Measurements from ENCODE around the gene ANGPTL2.

Gene ANGPTL2

DNA sequence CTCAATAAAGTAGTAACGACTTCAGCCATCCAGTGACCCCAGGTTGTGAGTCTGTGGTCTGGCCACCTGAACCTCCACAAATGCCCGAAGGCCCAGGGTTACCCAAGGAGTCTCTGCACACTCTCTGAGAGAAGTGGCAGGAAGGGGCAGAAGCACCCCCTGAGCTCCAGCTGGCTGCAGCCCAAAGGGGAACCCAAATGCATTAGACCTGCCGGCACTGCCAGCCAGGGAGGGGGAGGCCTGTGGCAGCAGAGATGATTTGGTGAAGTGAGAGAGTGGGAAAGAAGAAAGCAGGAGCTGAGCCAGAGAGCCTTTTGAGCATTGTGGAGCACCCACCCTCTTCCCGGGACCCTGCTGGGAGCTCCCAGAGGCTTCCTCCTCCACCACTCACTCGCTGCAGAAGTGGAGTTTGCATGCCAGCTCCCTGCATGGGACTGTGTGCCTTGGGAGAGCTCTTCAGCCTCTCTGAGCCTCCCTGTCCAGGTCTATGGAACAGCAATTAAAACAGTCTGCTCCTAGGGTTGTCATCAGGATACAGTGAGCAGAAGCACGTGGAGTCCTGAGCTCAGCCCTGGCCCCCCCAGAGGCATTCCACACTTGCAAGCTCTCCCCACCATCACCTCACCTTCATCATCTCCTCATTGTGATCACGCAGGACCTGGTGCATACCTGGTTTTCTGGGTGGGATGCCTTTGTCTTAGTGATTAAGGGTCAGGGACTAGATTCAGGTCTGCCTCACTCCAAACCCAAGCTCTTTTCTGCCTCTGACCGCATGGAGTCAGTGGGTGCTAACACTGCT, 13.8 kb upstream of the ANGPTL2 start:
- DNase-seq = no peak

- DNase-seq = no peak
Observed at GRCh38 chr9:127135056-127135745, 12.8 kb upstream of the ANGPTL2 start.

- DNase-seq = no peak
Observed at GRCh38 chr9:127133739-127134167, 11.3 kb upstream of the ANGPTL2 start.

DNA sequence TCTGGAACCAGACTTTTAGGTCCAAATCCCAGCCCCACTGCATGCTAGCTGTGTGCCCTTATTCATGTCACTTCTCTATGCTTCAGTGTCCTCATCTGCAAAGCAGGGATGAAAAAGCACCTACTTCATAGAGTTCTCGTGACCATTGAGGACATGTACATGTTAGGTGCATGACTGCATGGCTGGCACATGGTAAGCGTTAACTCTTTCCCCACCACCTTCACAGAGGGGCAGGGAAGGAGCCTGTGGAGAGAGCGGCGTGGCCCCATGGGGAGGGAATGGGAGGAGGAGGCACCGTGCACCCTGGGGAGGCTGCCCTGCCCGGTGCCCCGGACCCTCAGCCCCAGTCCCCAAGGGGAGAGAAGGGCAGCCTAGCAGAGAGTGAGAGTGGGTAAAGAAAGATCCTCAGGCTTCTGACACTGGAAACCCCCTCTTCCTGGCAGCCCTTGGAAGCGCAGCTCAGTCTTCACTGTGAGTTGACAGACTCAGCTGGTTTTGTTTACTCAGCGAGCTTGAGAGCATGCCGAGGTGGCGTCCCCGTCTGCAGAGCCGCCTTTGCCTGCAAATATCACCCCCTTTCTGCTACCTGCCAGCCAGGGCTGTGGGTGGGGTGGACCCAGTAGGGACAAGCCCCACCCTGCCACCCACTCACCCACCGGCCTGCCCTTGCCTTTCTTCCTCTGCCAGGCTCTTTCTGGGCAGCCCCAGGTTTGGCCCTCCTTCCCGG, 10.6 kb upstream of the ANGPTL2 start:
- DNase-seq = no peak

GRCh38 chr9:127132375-127132774, 9.9 kb upstream of the ANGPTL2 start:
- DNase-seq = no peak

GRCh38 chr9:127131871-127132270, 9.4 kb upstream of the ANGPTL2 start:
- DNase-seq = no peak

DNA sequence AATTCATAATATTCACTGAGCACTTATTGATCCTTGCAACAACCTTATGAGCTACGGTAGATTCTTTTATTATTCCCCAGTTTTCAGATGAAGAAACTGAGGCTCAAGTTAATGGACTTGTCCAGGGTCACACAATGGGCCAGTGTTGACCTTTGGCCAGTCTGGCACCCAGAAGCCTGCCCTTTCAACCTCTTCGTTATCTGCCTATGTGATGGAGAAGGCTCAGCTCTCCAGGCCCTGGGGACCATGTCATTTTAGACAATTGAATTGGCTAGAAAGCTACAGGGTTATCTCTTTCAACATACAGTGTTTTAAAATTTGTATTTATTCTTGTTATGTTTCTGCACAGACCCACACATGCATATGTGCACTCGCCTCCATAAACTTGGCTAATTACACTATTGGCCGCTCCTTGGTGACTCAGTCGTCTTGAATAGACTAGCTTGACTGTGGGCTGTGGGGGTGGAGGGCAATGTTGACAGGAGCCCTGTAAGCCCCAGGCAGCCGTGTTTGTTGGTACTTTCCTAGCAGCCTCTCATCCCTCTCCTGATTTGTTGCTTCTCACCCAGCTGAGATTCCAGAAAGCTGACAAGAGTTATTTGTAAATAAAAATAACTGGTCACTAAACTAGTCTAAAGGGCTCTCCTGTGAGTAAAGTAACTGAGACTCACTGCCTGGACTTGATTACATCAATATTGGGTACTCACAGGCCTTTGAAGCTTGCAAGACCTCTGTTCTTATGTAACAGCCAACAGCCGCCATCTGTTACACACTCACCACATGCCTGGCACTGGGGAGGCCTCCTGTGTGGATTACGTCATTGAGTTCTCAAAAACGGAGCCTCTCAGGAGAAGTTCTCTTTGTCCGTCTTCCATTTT, 8.5 kb upstream of the ANGPTL2 start:
- peak; percentile 55 for DNase-seq

DNA sequence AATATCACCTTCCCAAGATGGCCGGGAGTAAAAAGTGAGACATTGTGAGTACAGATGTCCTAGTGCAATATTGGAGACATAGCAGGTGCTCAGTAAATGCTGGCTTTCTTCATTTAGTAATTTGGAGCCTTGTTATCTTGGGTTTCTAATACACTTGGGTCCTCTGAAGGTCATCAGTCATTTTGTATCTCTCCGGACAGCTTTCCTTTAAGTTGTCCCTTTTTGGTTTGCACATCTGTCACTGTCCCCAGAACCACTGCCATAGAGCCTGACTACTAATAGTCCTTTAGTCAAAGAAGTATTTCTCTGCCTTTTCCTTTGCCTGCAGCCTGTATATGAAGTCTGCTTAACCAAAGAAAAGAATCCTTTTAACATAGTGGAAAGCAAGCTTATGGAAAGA, 7.8 kb upstream of the ANGPTL2 start:
- DNase-seq = no peak

DNA sequence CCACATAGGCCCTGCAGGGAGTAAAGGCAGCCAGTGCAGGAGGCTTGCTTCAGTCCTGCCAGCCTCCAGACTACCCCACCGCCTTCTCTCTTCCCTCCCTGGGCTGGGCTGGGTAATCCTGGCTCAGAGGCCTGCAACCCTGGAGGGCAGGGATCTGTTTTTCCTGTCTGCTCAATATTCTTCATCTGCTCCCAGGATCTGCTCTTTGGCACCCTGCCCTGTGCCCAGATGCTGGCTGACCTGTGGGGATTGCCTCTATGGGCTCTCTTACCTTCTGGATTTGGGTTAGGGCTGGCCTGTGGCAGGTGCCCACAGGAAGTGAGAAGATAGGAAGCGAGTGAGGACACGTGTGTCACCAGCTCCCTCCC, 7.3 kb upstream of the ANGPTL2 start:
- DNase-seq = no peak

DNA sequence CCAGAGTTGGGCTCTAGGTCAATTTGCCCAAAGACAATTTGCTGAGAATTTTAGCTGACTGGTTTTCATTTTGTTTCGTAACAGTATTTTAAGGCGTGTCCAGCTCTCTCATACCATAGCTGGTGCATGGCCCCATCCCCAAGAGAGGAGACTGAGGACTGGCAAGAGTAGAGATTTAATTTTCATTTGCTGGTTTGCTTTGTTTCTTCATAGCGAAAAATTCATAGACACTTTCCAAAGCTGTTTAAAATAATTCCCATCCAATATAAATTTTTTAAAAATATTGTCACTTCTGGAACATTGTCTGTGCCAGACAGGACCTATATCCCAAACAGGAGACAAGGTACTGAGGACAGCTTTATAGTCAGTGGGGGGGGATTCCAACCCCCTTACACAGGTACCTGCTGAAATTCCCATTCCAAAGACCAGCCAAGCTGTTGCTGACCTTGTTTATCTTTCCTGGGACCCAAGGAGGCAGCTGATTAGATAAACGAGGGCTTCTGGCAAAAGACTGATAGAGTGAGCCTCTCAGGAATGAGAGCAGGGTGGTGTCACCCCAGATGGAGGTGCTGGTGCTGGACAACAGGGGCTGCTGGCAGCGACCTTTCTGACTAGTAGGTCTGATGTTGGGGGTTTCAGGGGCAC, 6.8 kb upstream of the ANGPTL2 start:
- DNase-seq = no peak

DNA sequence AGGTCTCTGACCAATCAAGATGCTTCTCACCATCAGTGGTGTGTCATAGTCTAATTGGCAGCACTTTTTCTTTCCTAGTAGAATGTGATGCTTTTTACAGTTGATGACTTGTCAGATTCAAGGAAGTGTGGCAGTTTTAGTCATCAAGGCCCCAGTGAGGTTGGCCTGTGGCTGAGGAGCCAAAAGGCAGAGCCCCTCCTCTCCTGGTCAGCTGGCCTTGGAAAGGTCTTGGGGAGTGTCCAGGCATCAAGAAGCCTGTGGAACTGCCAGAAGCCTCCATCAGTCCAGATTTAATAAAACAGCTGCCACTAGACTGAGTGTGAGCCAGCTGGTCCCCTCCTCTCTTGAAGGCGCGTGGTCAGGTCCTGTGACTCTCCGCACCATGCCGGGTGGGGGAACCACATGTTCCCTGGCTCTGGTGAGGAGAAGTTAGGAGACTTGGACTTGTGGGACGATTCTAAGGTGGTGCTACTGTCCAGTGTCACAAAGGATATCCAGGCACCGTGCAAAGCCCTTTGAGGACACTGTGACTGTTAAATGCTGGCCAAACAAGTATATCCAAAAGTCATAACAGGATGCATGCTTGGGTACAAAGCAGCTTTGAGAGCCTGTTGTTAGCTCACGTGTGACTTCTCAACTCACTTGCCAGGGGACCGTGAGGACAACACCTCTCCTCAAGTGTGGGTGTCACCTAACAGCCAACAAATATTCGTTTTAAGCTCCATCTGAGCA, 6.1 kb upstream of the ANGPTL2 start:
- DNase-seq = no peak

- DNase-seq = no peak
Observed at GRCh38 chr9:127126971-127127370, 4.5 kb upstream of the ANGPTL2 start.

DNA sequence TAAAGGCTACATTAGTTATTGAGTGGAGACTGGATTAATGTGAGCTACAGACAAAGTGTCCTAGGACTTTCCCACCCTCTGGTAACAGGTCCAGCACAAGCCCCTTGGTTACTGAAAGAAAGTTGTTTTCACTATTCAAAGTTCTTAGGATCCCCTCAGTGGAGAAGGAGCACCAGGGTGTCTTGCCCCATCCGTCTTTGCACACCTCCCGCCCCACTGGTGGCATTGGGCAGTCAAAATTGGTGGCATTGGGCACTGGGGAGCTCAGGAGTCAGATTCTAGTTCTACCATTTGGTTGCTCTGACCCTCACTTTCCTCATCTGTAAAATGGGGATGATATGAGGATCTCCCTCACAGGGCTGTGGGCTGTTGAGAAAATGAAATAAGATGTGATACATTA, 2.4 kb upstream of the ANGPTL2 start:
- DNase-seq = no peak

DNA sequence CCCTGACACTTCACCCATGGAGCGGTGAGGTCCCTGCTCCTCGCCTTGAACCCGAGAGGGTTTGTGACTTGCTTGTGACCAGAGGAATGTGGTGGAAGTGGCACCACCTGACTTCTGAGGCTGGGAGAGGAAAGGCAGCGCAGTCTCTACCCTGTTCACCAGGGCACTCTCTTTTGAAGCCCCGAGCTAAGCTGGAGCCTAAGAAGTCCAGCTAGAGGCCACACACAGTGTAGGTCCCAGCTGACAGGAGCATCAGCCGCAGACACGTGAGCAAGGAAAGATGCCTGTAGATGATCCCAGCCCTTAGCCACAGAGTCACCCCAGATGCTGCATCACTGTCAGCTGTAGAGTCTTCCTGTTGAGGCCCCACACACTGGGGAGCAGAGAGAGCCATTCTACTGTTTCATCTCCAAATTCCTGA, 1.7 kb upstream of the ANGPTL2 start:
- DNase-seq = no peak

DNA sequence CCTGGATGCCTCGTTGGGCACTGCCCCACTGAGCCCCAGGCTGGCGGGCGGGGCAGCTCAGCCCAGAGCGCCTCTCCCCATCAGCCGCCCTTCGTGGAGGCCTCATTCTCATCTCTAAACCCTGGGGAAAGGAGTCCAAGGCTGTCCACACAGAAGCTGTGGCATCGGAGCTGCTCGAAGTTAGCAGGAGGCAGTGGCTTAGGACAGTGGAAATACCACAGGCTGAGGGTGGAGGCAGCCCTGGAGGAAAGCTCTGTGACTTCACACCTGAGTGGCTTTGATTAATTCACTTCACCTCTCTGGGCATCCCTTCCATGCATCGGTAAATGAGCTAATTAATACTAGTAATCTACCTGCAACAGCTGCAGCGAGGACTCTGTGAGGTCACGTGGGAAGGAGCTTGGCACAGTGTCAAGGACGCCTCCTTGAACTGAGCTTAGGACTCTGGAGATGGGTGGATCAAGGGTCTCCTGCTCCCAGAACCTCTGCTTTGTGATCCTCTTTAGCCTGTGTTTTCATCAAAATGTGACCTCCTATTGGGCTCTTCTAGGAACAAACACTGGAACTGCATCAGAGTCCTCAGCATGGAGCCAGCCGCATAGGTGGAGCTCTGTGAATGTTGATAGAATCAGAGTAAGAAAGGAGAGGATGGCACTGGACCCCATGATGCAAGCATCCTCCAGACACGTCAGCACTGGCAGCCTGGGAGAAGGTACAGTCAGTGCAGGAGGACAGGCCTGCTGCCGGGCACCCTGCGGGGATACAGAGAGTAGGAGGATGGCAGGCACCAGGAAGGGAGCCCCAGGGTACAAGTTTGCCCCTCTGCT, 842 bp upstream of the ANGPTL2 start:
- DNase-seq = no peak

GRCh38 chr9:127121628-127122175, 733 bp downstream of the ANGPTL2 start:
- DNase-seq = no peak

- DNase-seq = no peak
Observed at GRCh38 chr9:127119320-127119709, 3.1 kb downstream of the ANGPTL2 start.

GRCh38 chr9:127118597-127119319, 3.7 kb downstream of the ANGPTL2 start:
- no peak for DNase-seq

- DNase-seq = no peak
Observed at GRCh38 chr9:127117801-127118200, 4.6 kb downstream of the ANGPTL2 start.

DNA sequence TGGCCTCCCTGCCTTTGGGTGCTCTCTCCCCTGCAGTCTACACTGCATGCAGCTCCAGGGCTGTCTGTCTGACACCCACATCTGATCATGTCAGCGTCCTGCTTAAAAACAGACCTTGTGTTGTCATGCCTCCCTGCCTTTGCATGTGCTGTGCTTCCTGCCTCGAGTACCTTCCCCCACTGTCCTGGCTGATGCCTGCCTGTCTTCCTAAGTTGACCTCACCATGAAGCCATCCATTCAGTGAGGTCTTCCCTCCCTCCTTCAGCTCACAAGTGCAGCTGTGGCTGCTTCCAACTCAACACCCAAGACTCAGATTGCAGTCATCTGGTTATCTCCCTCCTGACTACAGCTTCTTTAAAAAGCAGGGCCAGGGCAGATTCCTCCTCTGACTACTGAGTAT, 5.5 kb downstream of the ANGPTL2 start:
- no peak for DNase-seq
